Adipose tissue (tissue), 3 donors: ENCODE measurements around the gene ZYG11B. TPM values are rescaled to one million over a fixed set of nuclear protein-coding genes. Genes with fewer than 3 reads are reported as not detected.
"Not testable (repeated sequence)": the region's sequence is repeated elsewhere in the genome, so short reads cannot be mapped to it uniquely, and the experiment has no call there.

Experiments used
- H3K27ac ChIP-seq: one replicate; pipeline ENCODE4 v1.5.1; 2013; ENCODE audit warnings: low read depth, low read length
- WGBS, 3 donors: extraction: QIAGEN DNeasy Blood & Tissue Kit; methylation state at CpG; one replicate each; pipeline ENCODE4 v1.1.7; 2013; 5-methylcytosine and 5-hydroxymethylcytosine counted together
- polyA plus RNA-seq, 3 donors: library from polyadenylated mRNA; stranded (reverse); fragments of 200-250 nt; gene quantifications; one replicate each; pipeline ENCODE4 v1.2.3, GENCODE V29; 2013
- donor health status: healthy with polysubstance abuse.
- donor health status: Bipolar disorder and iron deficiency.
- donor health status: healthy.

ZYG11B gene
- polyA plus RNA-seq, 3 donors, result 2.8 to 8.8 (median 6.9) TPM

GRCh38 chr1:52706136-52706670, 20.1 kb upstream of the ZYG11B start:
- H3K27ac ChIP-seq, result no peak overlapping the region

DNA sequence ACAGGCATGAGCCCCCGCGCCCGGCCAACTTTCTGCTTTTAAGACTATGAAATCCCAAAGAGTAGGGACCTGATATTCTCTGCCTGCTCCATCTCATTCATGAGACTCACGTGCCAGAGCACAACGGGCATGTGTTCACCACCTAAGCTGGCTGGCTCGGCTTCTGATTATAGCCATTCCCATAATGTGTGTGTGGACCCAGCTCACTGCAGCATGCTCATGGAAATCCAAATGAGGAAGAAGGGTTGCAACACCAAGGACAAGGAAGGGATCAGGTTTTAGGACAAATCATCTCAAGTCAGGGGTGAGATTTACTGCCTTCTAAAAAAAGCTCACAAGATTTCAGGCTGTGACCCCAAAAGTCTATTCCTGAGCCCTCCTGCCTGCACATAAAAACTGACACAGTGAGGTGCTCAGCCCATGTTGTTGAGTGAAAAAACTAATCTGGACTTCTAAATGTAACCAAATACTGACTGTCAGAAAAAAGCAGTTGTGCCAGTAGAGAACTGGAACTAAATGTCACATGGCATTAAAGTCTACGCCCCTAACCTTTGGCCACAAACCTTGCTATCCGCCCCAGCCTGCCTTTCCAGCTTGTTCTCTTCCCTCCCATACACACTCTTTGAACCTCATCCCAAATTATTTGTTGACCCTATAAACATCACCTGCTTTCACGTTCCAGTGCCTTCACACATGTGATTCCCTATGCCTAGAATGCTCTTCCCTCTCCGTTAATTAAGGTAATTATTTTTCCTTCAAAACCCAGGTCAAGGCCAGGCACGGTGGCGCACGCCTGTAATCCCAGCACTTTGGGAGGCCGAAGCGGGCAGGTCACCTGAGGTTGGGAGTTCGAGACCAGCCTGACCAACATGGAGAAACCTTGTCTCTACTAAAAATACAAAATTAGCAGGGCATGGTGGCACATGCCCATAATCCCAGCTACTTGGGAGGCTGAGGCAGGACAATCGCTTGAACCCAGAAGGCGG, 19.0 kb upstream of the ZYG11B start:
- 86 to 89% (median 87%) methylated on average over 18 of the region's 18 CpGs for WGBS, 3 donors
- no peak overlapping the region for H3K27ac ChIP-seq

More at GRCh38 chr1:52706136-52706670, 20.1 kb upstream of the ZYG11B start:
- whole genome bisulfite sequencing, 3 donors, result 63 to 69% (median 63%) methylated on average over 6 of the region's 6 CpGs

- WGBS, 3 donors, result 64 to 81% (median 69%) methylated on average over 5 of the region's 5 CpGs
- no peak overlapping the region for H3K27ac ChIP-seq
Measured at GRCh38 chr1:52707927-52708655, 18.2 kb upstream of the ZYG11B start.

DNA sequence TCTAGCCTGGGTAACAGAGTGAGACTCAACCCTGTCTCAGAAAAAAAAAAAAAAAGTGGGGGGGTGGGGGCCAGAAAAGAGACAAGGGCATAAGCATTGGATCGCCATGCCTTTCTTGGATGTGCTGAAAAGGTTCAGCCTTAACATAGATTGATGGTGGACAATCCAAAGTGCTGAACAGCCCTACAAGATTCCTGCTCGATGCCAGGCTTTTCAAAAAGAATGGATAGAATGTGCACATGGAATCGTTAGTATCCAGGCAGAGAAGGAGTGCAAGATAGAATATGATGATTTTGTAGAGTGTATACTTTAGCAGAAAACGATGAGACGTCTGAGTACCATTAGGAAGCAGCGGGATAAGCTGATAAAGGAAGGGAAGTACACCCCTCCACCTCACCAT, 17.2 kb upstream of the ZYG11B start:
- no peak overlapping the region for H3K27ac ChIP-seq
- WGBS, 3 donors, result 49 to 71% (median 55%) methylated on average over 6 of the region's 6 CpGs

GRCh38 chr1:52713590-52713989, 12.7 kb upstream of the ZYG11B start:
- H3K27ac ChIP-seq, result no peak overlapping the region
- 88 to 93% (median 89%) methylated on average over 4 of the region's 4 CpGs for WGBS, 3 donors

DNA sequence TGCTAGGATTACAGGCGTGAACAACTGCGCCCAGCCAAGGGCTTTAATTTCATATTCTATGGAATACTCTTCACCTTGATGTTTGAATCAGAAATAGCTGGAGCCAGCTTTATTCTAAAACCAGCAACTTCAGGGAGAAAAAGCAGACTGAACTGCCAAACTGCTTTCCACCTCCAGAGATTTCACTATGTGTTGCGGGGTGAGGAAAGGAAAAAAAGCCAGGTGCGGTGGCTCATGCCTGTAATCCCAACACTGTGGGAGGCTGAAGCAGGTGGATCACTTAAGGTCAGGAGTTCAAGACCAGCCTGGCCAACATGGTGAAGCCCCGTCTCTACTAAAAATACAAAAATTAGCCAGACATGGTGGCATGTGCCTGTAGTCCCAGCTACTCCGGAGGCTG, 11.0 kb upstream of the ZYG11B start:
- 91 to 94% (median 92%) methylated on average over 6 of the region's 6 CpGs for WGBS, 3 donors
- not testable (repeated sequence) for H3K27ac ChIP-seq

DNA sequence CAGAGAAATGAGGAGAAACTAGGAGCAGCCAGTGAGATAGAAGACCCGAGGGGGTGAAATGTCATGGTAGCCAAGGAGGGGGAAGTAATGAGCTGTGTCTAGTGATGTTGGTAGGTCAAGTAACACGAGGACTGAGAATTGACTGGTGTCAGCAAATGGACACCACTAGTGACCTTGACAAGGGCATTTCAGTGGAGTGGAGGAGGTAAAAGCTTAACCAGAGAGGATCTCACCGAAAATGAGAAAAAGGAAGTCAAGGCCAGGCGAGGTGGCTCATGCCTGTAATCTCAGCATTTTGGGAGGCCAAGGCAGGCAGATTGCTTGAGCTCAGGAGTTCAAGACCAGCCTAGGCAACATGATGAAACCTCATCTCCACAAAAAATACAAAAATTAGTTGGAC, 3.0 kb upstream of the ZYG11B start:
- 74 to 85% (median 85%) methylated on average over 4 of the region's 4 CpGs for WGBS, 3 donors
- no peak overlapping the region for H3K27ac ChIP-seq

GRCh38 chr1:52725903-52726264, 369 bp upstream of the ZYG11B start:
- WGBS, 3 donors, result 8 to 16% (median 11%) methylated on average over 5 to 6 of the region's 6 CpGs
- no peak overlapping the region for H3K27ac ChIP-seq

GRCh38 chr1:52727114-52727586, 897 bp downstream of the ZYG11B start:
- H3K27ac ChIP-seq, result no peak overlapping the region
- WGBS, 3 donors, result 0 to 2% (median 0%) methylated on average over 14 of the region's 14 CpGs

GRCh38 chr1:52727956-52728656, 1.9 kb downstream of the ZYG11B start:
- no peak overlapping the region for H3K27ac ChIP-seq
- 76 to 88% (median 86%) methylated on average over 6 of the region's 6 CpGs for WGBS, 3 donors

DNA sequence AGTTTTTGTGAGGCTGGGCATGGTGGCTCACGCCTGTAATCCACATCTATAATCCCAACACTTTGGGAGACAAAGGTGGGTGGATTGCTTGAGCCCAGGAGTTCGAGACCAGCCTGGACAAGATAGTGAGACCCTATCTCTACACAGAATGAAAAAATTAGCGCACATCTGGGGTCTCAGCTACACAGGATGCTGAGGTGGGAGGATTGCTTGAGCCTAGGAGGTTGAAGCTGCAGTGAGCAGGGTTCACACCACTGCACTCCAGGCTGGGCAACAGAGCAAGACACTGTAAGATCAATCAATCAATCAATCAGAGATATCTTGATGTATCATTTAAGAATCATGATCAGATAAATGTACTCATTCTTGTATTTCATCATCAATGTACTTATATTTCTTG, 7.1 kb downstream of the ZYG11B start:
- 96 to 99% (median 97%) methylated on average over 3 of the region's 3 CpGs for WGBS, 3 donors
- no peak overlapping the region for H3K27ac ChIP-seq

GRCh38 chr1:52735371-52735770, 9.1 kb downstream of the ZYG11B start:
- H3K27ac ChIP-seq, result not testable (repeated sequence)
- 86 to 95% (median 94%) methylated on average over 9 of the region's 9 CpGs for WGBS, 3 donors

DNA sequence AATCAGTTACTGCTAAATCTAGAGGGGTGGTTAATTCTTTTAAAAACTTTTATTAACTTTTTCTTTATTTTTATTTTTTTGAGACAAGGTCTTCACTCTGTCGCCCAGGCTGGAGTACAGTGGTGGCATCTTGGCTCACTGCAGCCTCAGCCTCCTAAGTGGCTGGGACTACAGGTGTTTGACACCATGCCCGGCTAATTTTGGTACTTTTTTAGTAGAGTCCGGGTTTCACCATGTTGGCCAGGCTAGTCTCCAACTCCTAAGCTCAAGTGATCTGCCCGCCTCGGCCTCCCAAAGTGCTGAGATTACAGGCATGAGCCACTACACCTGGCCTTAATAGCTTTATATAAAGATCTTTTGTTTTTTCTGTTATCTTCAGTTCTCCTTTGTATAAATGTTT, 11.9 kb downstream of the ZYG11B start:
- WGBS, 3 donors, result 88 to 91% (median 89%) methylated on average over 5 of the region's 5 CpGs
- H3K27ac ChIP-seq, result no peak overlapping the region

DNA sequence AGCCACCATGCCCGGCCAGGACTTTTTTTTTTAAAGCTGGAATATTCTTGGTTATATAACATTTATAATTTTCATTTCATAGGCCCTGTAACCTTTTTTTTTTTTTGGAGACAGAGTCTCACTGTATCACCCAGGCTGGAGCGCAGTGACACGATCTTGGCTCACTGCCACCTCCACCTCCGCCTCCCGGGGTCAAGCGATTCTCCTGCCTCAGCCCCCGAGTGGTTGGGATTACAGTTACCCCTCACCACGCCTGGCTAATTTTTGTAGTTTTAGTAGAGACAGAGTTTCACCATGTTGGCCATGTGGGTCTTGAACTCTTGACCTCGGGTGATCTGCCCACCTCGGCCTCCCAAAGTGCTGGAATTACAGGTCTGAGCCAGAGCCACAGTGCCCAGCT, 12.6 kb downstream of the ZYG11B start:
- WGBS, 3 donors, result 82 to 84% (median 82%) methylated on average over 10 of the region's 10 CpGs
- H3K27ac ChIP-seq, result no peak overlapping the region

- 82 to 90% (median 89%) methylated on average over 4 of the region's 4 CpGs for WGBS, 3 donors
- H3K27ac ChIP-seq, result no peak overlapping the region
Measured at GRCh38 chr1:52739699-52740467, 13.6 kb downstream of the ZYG11B start.

DNA sequence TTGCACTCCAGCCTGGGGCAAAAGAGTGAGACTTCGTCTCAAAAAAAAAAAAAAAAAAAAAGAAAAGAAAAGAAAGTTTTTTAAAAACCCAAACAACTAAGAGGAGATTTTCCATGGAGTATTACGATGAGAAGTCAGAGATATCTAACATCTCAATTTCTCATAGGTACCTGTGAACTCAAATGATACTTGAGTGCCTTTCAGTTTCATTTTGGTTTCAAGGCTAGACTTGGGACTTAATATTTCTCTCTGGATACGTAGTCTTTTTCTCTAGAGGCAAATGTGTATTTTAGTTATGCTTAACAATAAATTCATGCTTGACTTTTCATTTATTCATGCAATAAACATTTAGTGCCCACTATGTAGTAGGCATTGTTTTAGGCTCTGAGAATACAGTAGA, 15.0 kb downstream of the ZYG11B start:
- 83 to 87% (median 86%) methylated on average over 3 of the region's 3 CpGs for WGBS, 3 donors

DNA sequence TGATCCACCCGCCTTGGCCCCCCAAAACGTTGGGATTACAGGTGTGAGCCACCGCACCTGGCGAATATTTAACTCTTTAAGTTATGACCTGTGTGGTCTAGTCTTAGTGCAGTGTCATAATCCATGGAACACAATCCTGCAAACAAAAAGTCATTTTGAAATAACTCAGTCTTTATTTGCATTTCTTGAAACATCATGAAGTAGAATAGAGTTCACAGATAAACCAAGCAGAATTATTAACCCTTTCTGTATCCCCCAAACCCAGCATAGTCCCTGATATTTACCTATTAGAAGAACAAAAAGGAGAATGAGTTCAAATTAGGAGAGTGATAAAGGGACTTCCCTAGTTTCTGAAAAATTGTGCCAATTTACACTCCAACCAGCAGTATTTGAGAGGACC, 19.9 kb downstream of the ZYG11B start:
- WGBS, 3 donors, result 79 to 85% (median 83%) methylated on average over 4 of the region's 4 CpGs
- H3K27ac ChIP-seq, result no peak overlapping the region

More for the DNA sequence above, 15.0 kb downstream of the ZYG11B start:
- H3K27ac ChIP-seq, result no peak overlapping the region

GRCh38 chr1:52747450-52747849, 21.2 kb downstream of the ZYG11B start:
- WGBS, 3 donors, result 79 to 93% (median 81%) methylated on average over 1 of the region's 1 CpG
- no peak overlapping the region for H3K27ac ChIP-seq
